ENCODE measurements around the gene NUSAP1.
A peak's percentile ranks its signal among the peaks of the same experiment; 100 is the strongest.
"Not testable (repeated sequence)": the region's sequence is repeated elsewhere in the genome, so short reads cannot be mapped to it uniquely, and the experiment has no call there.

NUSAP1 gene

GRCh38 chr15:41292521-41292920, 40.2 kb upstream of the NUSAP1 start:
- no peaks in the 10 kb centered on the region for H3K4me1 ChIP-seq (ENCODE audit: control insufficient read depth, insufficient read depth, low read length, poor library complexity, severe bottlenecking)
- no peaks in the 10 kb centered on the region for H3K9me3 ChIP-seq (ENCODE audit: control insufficient read depth, low read length)
- peaks cover 90% of the 10 kb centered on the region for H3K36me3 ChIP-seq (ENCODE audit: control insufficient read depth, insufficient read depth, low read length)
- no CpG with 5 or more reads among the region's 1 CpG for WGBS, 2 experiments (ENCODE audit: insufficient coverage in 2 of 2)
- no peak overlapping the region for H3K27ac ChIP-seq (ENCODE audit: low read depth, low read length, severe bottlenecking)
- H3K4me3 ChIP-seq (ENCODE audit: extremely low read depth, insufficient read depth, low read length, poor library complexity, severe bottlenecking) = no peak overlapping the region

- WGBS, 2 experiments (ENCODE audit: insufficient coverage in 2 of 2) = 100% methylated on average over 2 of the region's 2 CpGs; no CpG with 5 or more reads in 1 of the 2 experiments
- peaks cover 56% of the 10 kb centered on the region for H3K36me3 ChIP-seq (ENCODE audit: control insufficient read depth, insufficient read depth, low read length)
- H3K4me3 ChIP-seq (ENCODE audit: extremely low read depth, insufficient read depth, low read length, poor library complexity, severe bottlenecking); H3K9me3 ChIP-seq (ENCODE audit: control insufficient read depth, low read length); H3K4me1 ChIP-seq (ENCODE audit: control insufficient read depth, insufficient read depth, low read length, poor library complexity, severe bottlenecking); H3K27ac ChIP-seq (ENCODE audit: low read depth, low read length, severe bottlenecking): not testable (repeated sequence)
Measured at GRCh38 chr15:41301139-41301538, 31.5 kb upstream of the NUSAP1 start.

- H3K27ac ChIP-seq (ENCODE audit: low read depth, low read length, severe bottlenecking) = no peak overlapping the region
- peaks cover 57% of the 10 kb centered on the region for H3K36me3 ChIP-seq (ENCODE audit: control insufficient read depth, insufficient read depth, low read length)
- no peaks in the 10 kb centered on the region for H3K9me3 ChIP-seq (ENCODE audit: control insufficient read depth, low read length)
- no peaks in the 10 kb centered on the region for H3K4me1 ChIP-seq (ENCODE audit: control insufficient read depth, insufficient read depth, low read length, poor library complexity, severe bottlenecking)
- no peak overlapping the region for H3K4me3 ChIP-seq (ENCODE audit: extremely low read depth, insufficient read depth, low read length, poor library complexity, severe bottlenecking)
- WGBS, 2 experiments (ENCODE audit: insufficient coverage in 2 of 2) = 100% methylated on average over 1 of the region's 1 CpG; no CpG with 5 or more reads in 1 of the 2 experiments
Measured at GRCh38 chr15:41301587-41301986, 31.1 kb upstream of the NUSAP1 start.

GRCh38 chr15:41304149-41304770, 28.4 kb upstream of the NUSAP1 start:
- Histone ChIP-seq H3K36me3 (ENCODE audit: control insufficient read depth, insufficient read depth, low read length) (peaks cover 42% of the 10 kb centered on the region), H3K4me1 (ENCODE audit: control insufficient read depth, insufficient read depth, low read length, poor library complexity, severe bottlenecking) (no peaks in the 10 kb centered on the region), H3K27ac (ENCODE audit: low read depth, low read length, severe bottlenecking) (no peak overlapping the region), H3K9me3 (ENCODE audit: control insufficient read depth, low read length) (no peaks in the 10 kb centered on the region), H3K4me3 (ENCODE audit: extremely low read depth, insufficient read depth, low read length, poor library complexity, severe bottlenecking) (no peak overlapping the region)
- WGBS, 2 experiments (ENCODE audit: insufficient coverage in 2 of 2) = 100% methylated on average over 1 to 2 of the region's 3 CpGs

- WGBS, 2 experiments (ENCODE audit: insufficient coverage in 2 of 2) = 88% methylated on average over 5 of the region's 5 CpGs
- peaks cover 44% of the 10 kb centered on the region for H3K36me3 ChIP-seq (ENCODE audit: control insufficient read depth, insufficient read depth, low read length)
- H3K4me3 ChIP-seq (ENCODE audit: extremely low read depth, insufficient read depth, low read length, poor library complexity, severe bottlenecking) = no peak overlapping the region
- no peak overlapping the region for H3K27ac ChIP-seq (ENCODE audit: low read depth, low read length, severe bottlenecking)
- H3K4me1 ChIP-seq (ENCODE audit: control insufficient read depth, insufficient read depth, low read length, poor library complexity, severe bottlenecking) = no peaks in the 10 kb centered on the region
- no peaks in the 10 kb centered on the region for H3K9me3 ChIP-seq (ENCODE audit: control insufficient read depth, low read length)
Measured at GRCh38 chr15:41307679-41308078, 25.0 kb upstream of the NUSAP1 start.

- Histone ChIP-seq H3K4me1 (ENCODE audit: control insufficient read depth, insufficient read depth, low read length, poor library complexity, severe bottlenecking) (no peaks in the 10 kb centered on the region), H3K4me3 (ENCODE audit: extremely low read depth, insufficient read depth, low read length, poor library complexity, severe bottlenecking) (no peak overlapping the region), H3K9me3 (ENCODE audit: control insufficient read depth, low read length) (no peaks in the 10 kb centered on the region), H3K36me3 (ENCODE audit: control insufficient read depth, insufficient read depth, low read length) (peaks cover 47% of the 10 kb centered on the region), H3K27ac (ENCODE audit: low read depth, low read length, severe bottlenecking) (no peak overlapping the region)
- no CpG with 5 or more reads among the region's 2 CpGs for WGBS, 2 experiments (ENCODE audit: insufficient coverage in 2 of 2)
Measured at GRCh38 chr15:41309226-41309905, 23.3 kb upstream of the NUSAP1 start.

GRCh38 chr15:41320805-41321330, 11.8 kb upstream of the NUSAP1 start:
- not testable (repeated sequence) for H3K27ac ChIP-seq (ENCODE audit: low read depth, low read length, severe bottlenecking); H3K9me3 ChIP-seq (ENCODE audit: control insufficient read depth, low read length); H3K4me1 ChIP-seq (ENCODE audit: control insufficient read depth, insufficient read depth, low read length, poor library complexity, severe bottlenecking); H3K4me3 ChIP-seq (ENCODE audit: extremely low read depth, insufficient read depth, low read length, poor library complexity, severe bottlenecking)
- peaks cover 45% of the 10 kb centered on the region for H3K36me3 ChIP-seq (ENCODE audit: control insufficient read depth, insufficient read depth, low read length)
- 92 to 99% methylated on average over 10 to 16 of the region's 39 CpGs for WGBS, 2 experiments (ENCODE audit: insufficient coverage in 2 of 2)

- Histone ChIP-seq H3K4me3 (ENCODE audit: extremely low read depth, insufficient read depth, low read length, poor library complexity, severe bottlenecking) (no peak overlapping the region), H3K9me3 (ENCODE audit: control insufficient read depth, low read length) (no peaks in the 10 kb centered on the region), H3K27ac (ENCODE audit: low read depth, low read length, severe bottlenecking) (no peak overlapping the region), H3K4me1 (ENCODE audit: control insufficient read depth, insufficient read depth, low read length, poor library complexity, severe bottlenecking) (no peaks in the 10 kb centered on the region), H3K36me3 (ENCODE audit: control insufficient read depth, insufficient read depth, low read length) (peaks cover 34% of the 10 kb centered on the region)
- WGBS, 2 experiments (ENCODE audit: insufficient coverage in 2 of 2) = 94 to 100% methylated on average over 1 of the region's 1 CpG
Measured at GRCh38 chr15:41323611-41324010, 9.1 kb upstream of the NUSAP1 start.

- Histone ChIP-seq H3K9me3 (ENCODE audit: control insufficient read depth, low read length) (no peaks in the 10 kb centered on the region), H3K36me3 (ENCODE audit: control insufficient read depth, insufficient read depth, low read length) (peaks cover 9% of the 10 kb centered on the region), H3K4me3 (ENCODE audit: extremely low read depth, insufficient read depth, low read length, poor library complexity, severe bottlenecking) (peak overlapping the region; percentile 86), H3K27ac (ENCODE audit: low read depth, low read length, severe bottlenecking) (no peak overlapping the region), H3K4me1 (ENCODE audit: control insufficient read depth, insufficient read depth, low read length, poor library complexity, severe bottlenecking) (peaks cover 2% of the 10 kb centered on the region)
- 46 to 76% methylated on average over 2 to 4 of the region's 6 CpGs for WGBS, 2 experiments (ENCODE audit: insufficient coverage in 2 of 2)
Measured at GRCh38 chr15:41331281-41331680, 1.4 kb upstream of the NUSAP1 start.

GRCh38 chr15:41331833-41332193, 868 bp upstream of the NUSAP1 start:
- Histone ChIP-seq H3K36me3 (ENCODE audit: control insufficient read depth, insufficient read depth, low read length) (peaks cover 12% of the 10 kb centered on the region), H3K9me3 (ENCODE audit: control insufficient read depth, low read length) (no peaks in the 10 kb centered on the region), H3K4me3 (ENCODE audit: extremely low read depth, insufficient read depth, low read length, poor library complexity, severe bottlenecking) (peak overlapping the region; percentile 86), H3K27ac (ENCODE audit: low read depth, low read length, severe bottlenecking) (peak overlapping the region; percentile 64), H3K4me1 (ENCODE audit: control insufficient read depth, insufficient read depth, low read length, poor library complexity, severe bottlenecking) (peaks cover 2% of the 10 kb centered on the region)
- WGBS, 2 experiments (ENCODE audit: insufficient coverage in 2 of 2) = 4 to 7% methylated on average over 11 to 14 of the region's 14 CpGs

- H3K36me3 ChIP-seq (ENCODE audit: control insufficient read depth, insufficient read depth, low read length) = peaks cover 17% of the 10 kb centered on the region
- WGBS, 2 experiments (ENCODE audit: insufficient coverage in 2 of 2) = 0% methylated on average over 14 to 16 of the region's 26 CpGs
- H3K4me3 ChIP-seq (ENCODE audit: extremely low read depth, insufficient read depth, low read length, poor library complexity, severe bottlenecking) = peak overlapping the region; percentile 86
- peaks cover 8% of the 10 kb centered on the region for H3K4me1 ChIP-seq (ENCODE audit: control insufficient read depth, insufficient read depth, low read length, poor library complexity, severe bottlenecking)
- H3K27ac ChIP-seq (ENCODE audit: low read depth, low read length, severe bottlenecking) = peak overlapping the region; percentile 72
- H3K9me3 ChIP-seq (ENCODE audit: control insufficient read depth, low read length) = no peaks in the 10 kb centered on the region
Measured at GRCh38 chr15:41333026-41333562, 413 bp downstream of the NUSAP1 start.
